AG10803 (cell line): ENCODE results near the gene DERA.
"Not testable (repeated sequence)": the region's sequence is repeated elsewhere in the genome, so short reads cannot be mapped to it uniquely, and the experiment has no call there.

ENCODE experiments used
- DNase-seq: peaks from one replicate; pipeline ENCODE4 v3.0.0; 2010; ENCODE audit warnings: low read depth
- H3K4me3 ChIP-seq: 2 replicates; pipeline ENCODE4 v1.5.1; 2011; ENCODE audit warnings: mild to moderate bottlenecking, low read length, control low read depth
- CTCF ChIP-seq: conservative IDR thresholded peaks from 2 replicates; pipeline ENCODE4 v1.5.1; 2011; ENCODE audit warnings: mild to moderate bottlenecking, low read length, control low read depth, inconsistent platforms

DERA gene

DNA sequence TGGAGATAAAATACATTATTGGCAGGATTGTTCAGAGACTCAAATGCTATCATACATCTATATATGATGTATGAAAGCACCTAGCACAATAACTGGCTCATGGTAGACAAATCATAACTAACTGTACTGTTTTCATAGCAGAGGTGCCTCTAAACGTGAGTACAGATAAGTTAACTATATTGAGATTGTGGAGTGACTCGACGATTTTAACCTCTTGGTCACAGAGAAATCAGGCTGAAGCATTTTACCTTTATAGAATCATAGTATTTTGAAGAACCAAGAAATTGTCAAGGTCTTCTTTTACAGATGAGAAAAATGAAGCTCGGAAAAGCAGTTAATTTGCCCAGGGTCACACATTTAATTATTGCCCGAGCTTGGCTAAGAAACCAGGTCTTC is 666 bp upstream of the DERA start:
- no peak for DNase-seq
- H3K4me3 ChIP-seq, result peak overlapping the region; percentile 69; the same call in 1 of the 2 replicates
- no peak for TF ChIP-seq CTCF

- not testable (repeated sequence) for DNase-seq
- peak overlapping the region; percentile 69 for H3K4me3 ChIP-seq
These were observed 799 bp downstream of the DERA start for GRCh38 chr12:15911931-15912330.

GRCh38 chr12:15914131-15914530 is 3.0 kb downstream of the DERA start:
- DNase-seq, H3K4me3 ChIP-seq: not testable (repeated sequence)

DNA sequence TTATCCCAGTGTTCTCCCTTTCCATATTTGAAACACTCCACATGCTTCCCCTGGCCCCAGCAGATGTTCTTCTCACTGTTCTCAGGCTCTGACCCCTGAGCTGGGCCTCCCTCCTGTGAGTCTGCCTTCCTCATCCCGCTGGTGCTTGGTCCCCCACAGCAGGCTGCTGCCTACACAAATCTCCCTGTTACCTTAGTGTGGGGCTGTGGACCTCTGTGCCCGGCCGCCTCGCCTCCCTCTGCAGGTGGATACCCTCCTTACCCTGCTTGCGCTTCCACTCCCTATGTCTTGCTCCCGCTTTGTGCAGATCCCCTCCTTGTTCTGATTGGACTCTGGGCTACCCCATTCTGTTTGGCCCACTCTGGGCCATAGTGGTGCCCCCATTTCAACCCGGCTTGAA is 6.9 kb downstream of the DERA start:
- no peak overlapping the region for H3K4me3 ChIP-seq
- no peak for DNase-seq
- no peak for TF ChIP-seq CTCF

DNA sequence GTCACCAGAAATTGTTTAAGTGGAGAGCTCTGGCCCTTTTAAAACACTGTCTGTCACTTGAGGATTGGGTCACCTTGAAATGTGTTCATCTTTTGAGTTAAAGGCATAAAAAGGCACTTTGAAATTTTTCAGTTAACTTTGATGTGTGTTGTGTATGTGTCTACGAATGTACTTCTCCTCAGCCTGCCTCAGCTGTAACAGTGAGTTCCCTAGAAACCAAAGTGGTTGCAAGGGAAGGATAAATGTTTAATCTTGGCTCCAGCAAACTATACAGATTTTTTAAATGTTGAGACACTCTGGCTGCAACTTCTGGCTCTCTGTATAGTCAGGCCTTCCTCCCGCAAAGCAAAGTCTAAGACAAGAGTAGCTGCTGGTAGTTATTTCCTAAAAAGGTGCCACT is 8.3 kb downstream of the DERA start:
- TF ChIP-seq CTCF, result no peak
- no peak overlapping the region for H3K4me3 ChIP-seq
- no peak for DNase-seq

GRCh38 chr12:15924956-15925355 is 13.8 kb downstream of the DERA start:
- no peak for DNase-seq
- no peak overlapping the region for H3K4me3 ChIP-seq
- TF ChIP-seq CTCF, result no peak

DNA sequence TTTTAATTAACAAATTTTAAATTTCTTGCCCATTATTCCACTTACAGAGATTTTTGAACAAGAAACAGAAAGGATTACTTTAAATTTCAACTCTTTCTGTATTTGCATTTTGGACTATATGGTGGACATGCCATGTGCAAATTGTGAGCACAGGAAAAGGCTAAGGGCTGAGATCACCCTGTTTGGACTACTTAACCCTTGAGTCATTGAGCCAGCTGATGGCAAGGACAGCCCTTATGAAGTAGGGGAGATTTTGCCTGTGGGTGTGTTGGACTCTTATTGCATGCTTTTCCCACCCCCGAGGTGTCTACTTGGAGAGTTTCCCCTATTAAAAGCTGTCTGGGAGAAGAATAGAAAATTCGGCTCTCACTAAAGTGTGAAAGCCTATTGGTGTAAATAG is 17.2 kb downstream of the DERA start:
- no peak for TF ChIP-seq CTCF
- peak; percentile 85 for DNase-seq
- no peak overlapping the region for H3K4me3 ChIP-seq

DNA sequence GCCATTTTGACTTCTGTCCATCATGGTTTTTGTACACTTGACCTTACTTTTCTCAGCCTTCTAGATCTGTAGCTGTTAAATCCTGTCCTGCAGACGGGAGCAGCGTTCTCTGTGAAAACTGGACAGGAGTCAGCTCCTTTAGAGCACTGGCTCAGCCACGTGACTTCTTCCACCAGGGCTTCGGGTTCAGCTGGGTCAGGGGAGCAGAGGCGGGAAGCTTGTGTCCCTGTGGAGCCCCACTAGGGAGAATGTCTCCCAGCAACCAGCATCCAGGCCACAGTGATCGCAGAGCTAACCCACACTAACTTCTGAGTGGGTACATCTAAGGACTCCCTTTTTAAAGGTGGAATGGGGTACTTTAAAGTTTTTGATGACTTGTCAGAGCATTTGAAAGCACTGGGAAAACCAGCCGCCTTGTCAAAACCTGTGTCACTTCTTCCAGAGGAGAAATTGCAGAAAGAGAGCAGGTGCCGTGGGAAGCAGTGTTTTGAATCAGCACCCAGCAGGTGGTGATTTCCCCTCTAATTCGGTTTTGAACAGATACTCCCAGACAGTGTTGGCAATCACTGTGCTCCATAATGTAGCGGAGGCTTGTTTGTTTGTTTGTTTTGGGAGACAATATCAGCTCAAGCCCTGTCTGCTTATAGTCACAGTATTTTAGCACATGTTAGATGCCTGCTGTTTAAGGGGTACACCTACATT is 17.9 kb downstream of the DERA start:
- no peak for TF ChIP-seq CTCF
- no peak for DNase-seq
- no peak overlapping the region for H3K4me3 ChIP-seq
